Neural cell (in vitro differentiated cells): ENCODE data around the gene RLN3. TPM values are rescaled to one million over a fixed set of nuclear protein-coding genes. Genes with fewer than 3 reads are reported as not detected.

Experiments used
- H2AFZ ChIP-seq: fragments of 200-600, 300-800 bp; sonication (generic), shearing (Covaris generic); 2 replicates; pipeline ENCODE4 v1.6.0; 2014; ENCODE audit warnings: low read depth, mild to moderate bottlenecking, antibody characterized with exemption, low read length, moderate library complexity
- H3F3A ChIP-seq: fragments of 200-600 bp; shearing (Covaris generic); 2 replicates; pipeline ENCODE4 v1.6.1; 2016; ENCODE audit warnings: mild to moderate bottlenecking, moderate library complexity, mixed read lengths, antibody characterized with exemption, low read length; ENCODE audit not compliant: insufficient read depth, poor library complexity, severe bottlenecking
- H3K27ac ChIP-seq: fragments of 200-600, 300-800 bp; sonication (generic), shearing (Covaris generic); 2 replicates; pipeline ENCODE4 v1.5.1; 2014; ENCODE audit warnings: mild to moderate bottlenecking, low read length, moderate library complexity
- H3K27me3 ChIP-seq: fragments of 300-800, 200-600 bp; sonication (generic), shearing (Covaris generic); 2 replicates; pipeline ENCODE4 v1.6.0; 2014; ENCODE audit warnings: mild to moderate bottlenecking, low read depth, low read length, moderate library complexity; ENCODE audit not compliant: insufficient read depth
- H3K36me3 ChIP-seq: fragments of 300-800, 200-600 bp; sonication (generic), shearing (Covaris generic); 2 replicates; pipeline ENCODE4 v1.5.1; 2014; ENCODE audit warnings: mild to moderate bottlenecking, antibody characterized with exemption, low read length, moderate library complexity; ENCODE audit not compliant: insufficient read depth
- H3K4me2 ChIP-seq: fragments of 300-800, 200-600 bp; sonication (generic), shearing (Covaris generic); 2 replicates; pipeline ENCODE4 v1.6.0; 2014; ENCODE audit warnings: mild to moderate bottlenecking, low read length
- H3K4me3 ChIP-seq: fragments of 300-800, 200-600 bp; sonication (generic), shearing (Covaris generic); 2 replicates; pipeline ENCODE4 v1.5.1; 2014; ENCODE audit warnings: mild to moderate bottlenecking, low read length, moderate library complexity
- H3K79me2 ChIP-seq: fragments of 200-600 bp; shearing (Covaris generic); replicated peaks from 2 replicates; pipeline ENCODE4 v1.6.0; 2014; ENCODE audit warnings: mild to moderate bottlenecking, low read length, moderate library complexity; ENCODE audit not compliant: insufficient read depth
- H3K9ac ChIP-seq: fragments of 300-800, 200-600 bp; sonication (generic), shearing (Covaris generic); 2 replicates; pipeline ENCODE4 v1.6.1; 2016; ENCODE audit warnings: mild to moderate bottlenecking, low read length, mixed read lengths
- H3K9me2 ChIP-seq: fragments of 200-600 bp; shearing (Covaris generic); 2 replicates; pipeline ENCODE4 v1.6.1; 2016; ENCODE audit warnings: mild to moderate bottlenecking, low read length, mixed read lengths; ENCODE audit not compliant: insufficient read depth
- H3K9me3 ChIP-seq: fragments of 200-600, 300-800 bp; sonication (generic), shearing (Covaris generic); 2 replicates; pipeline ENCODE4 v1.6.1; 2016; ENCODE audit warnings: mild to moderate bottlenecking, mixed run types, low read length, moderate library complexity, mixed read lengths
- H4K20me1 ChIP-seq: fragments of 200-600 bp; shearing (Covaris generic); 2 replicates; pipeline ENCODE4 v1.6.1; 2016; ENCODE audit warnings: mild to moderate bottlenecking, mixed run types; ENCODE audit not compliant: insufficient read depth
- CTCF ChIP-seq: fragments of 450-650 bp; IDR thresholded peaks from 2 replicates; pipeline ENCODE4 v1.5.1; 2014; ENCODE audit warnings: antibody characterized with exemption, mild to moderate bottlenecking, moderate library complexity; ENCODE audit not compliant: poor library complexity, severe bottlenecking
- EP300 ChIP-seq: fragments of 450-650 bp; conservative IDR thresholded peaks from 2 replicates; pipeline ENCODE4 v1.6.1; 2014; ENCODE audit warnings: antibody characterized with exemption, mild to moderate bottlenecking, moderate library complexity; ENCODE audit not compliant: poor library complexity, severe bottlenecking
- EZH2 ChIP-seq: fragments of 200-600, 300-800 bp; shearing (Covaris generic), sonication (generic); IDR thresholded peaks from 2 replicates; pipeline ENCODE4 v1.6.1; 2014; ENCODE audit warnings: antibody characterized with exemption, low read length, borderline replicate concordance, mild to moderate bottlenecking; ENCODE audit not compliant: insufficient read depth, poor library complexity, severe bottlenecking
- MXI1 ChIP-seq: fragments of 450-650 bp; conservative IDR thresholded peaks from 2 replicates; pipeline ENCODE4 v1.6.1; 2014; ENCODE audit warnings: antibody characterized with exemption, mild to moderate bottlenecking; ENCODE audit not compliant: poor library complexity, severe bottlenecking
- POLR2AphosphoS5 ChIP-seq: IDR thresholded peaks from 2 replicates; pipeline ENCODE4 v1.6.1; 2012
- RAD21 ChIP-seq: fragments of 450-650 bp; conservative IDR thresholded peaks from 2 replicates; pipeline ENCODE4 v1.6.1; 2014; ENCODE audit warnings: antibody characterized with exemption, mild to moderate bottlenecking, moderate library complexity
- REST ChIP-seq: IDR thresholded peaks from 2 replicates; pipeline ENCODE4 v1.6.1; 2012; ENCODE audit warnings: borderline replicate concordance
- SMC3 ChIP-seq: fragments of 450-650 bp; conservative IDR thresholded peaks from 2 replicates; pipeline ENCODE4 v1.6.1; 2014; ENCODE audit warnings: antibody characterized with exemption, mild to moderate bottlenecking, moderate library complexity; ENCODE audit not compliant: poor library complexity
- TAF1 ChIP-seq: IDR thresholded peaks from 2 replicates; pipeline ENCODE4 v1.6.1; 2012; ENCODE audit warnings: low read depth
- polyA plus RNA-seq: library from polyadenylated mRNA; depleted of rRNA; stranded (reverse); fragments of >200 nt; gene quantifications from 2 replicates; pipeline ENCODE4 v1.2.3, GENCODE V29; 2014

RLN3 gene
- polyA plus RNA-seq, 1 donor from 2014 or later, result not detected

DNA sequence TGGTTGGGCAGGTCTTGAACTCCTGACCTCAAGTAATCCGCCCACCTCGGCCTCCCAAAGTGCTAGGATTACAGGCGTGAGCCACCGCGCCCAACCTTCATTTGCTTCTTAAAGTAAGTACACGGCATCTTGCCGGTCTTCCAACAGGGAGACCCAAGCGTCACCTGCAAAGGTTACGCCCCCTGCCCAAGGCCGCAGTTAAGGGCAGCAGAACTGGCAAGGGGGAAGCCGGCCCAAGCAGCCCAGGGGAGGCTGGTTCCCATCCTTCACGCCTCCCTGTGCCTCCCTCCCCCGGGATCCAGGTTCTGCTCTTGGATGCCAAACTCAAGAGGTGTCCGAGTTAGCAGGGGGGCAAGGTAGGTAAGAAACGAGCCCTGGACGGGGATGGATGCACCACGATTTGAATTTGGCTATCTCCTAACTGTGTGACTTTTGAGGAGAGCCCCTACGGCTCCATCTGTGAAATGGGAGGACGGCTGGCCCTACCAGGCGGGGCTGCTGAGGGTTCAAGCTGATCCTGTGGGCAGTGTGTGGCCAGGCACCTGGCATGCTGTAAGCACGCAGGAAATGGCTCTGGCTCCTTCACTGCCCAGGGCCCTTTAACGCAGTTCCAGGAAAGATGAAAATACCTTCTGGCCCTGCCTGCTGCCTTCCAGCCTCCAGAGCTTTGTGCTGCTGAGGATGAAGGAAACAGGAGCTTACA, 30.9 kb upstream of the RLN3 start:
- Histone ChIP-seq H2AFZ (no peak overlapping the region), H3K9ac (no peak overlapping the region), H3K4me2 (no peak overlapping the region), H3K9me3 (peaks cover 7% of the 10 kb centered on the region), H3K27me3 (no peaks in the 10 kb centered on the region), H3K27ac (no peak overlapping the region), H3K36me3 (no peaks in the 10 kb centered on the region), H3K79me2 (peaks cover 26% of the 10 kb centered on the region), H3K4me3 (no peak overlapping the region), H3K9me2 (no peaks in the 10 kb centered on the region), H3F3A (no peaks in the 10 kb centered on the region), H4K20me1 (no peaks in the 10 kb centered on the region)
- TF ChIP-seq POLR2AphosphoS5 (no peak), TAF1 (no peak), EZH2 (no peak), RAD21 (no peak), CTCF (no peak), REST (no peak), MXI1 (no peak), SMC3 (no peak), EP300 (no peak)

GRCh38 chr19:13997631-13997962, 30.4 kb upstream of the RLN3 start:
- H3K27ac ChIP-seq, result no peak overlapping the region
- H2AFZ ChIP-seq, result no peak overlapping the region
- no peak overlapping the region for H3K9ac ChIP-seq
- H3K36me3 ChIP-seq, result no peaks in the 10 kb centered on the region
- H3K9me3 ChIP-seq, result peaks cover 7% of the 10 kb centered on the region
- no peak overlapping the region for H3K4me3 ChIP-seq
- H3K4me2 ChIP-seq, result no peak overlapping the region
- no peaks in the 10 kb centered on the region for H3F3A ChIP-seq
- H3K9me2 ChIP-seq, result no peaks in the 10 kb centered on the region
- no peaks in the 10 kb centered on the region for H3K27me3 ChIP-seq
- H3K79me2 ChIP-seq, result peaks cover 26% of the 10 kb centered on the region
- no peaks in the 10 kb centered on the region for H4K20me1 ChIP-seq
- TF ChIP-seq SMC3, result no peak
- no peak for TF ChIP-seq MXI1
- TF ChIP-seq EZH2, result no peak
- TF ChIP-seq RAD21, result no peak
- no peak for TF ChIP-seq REST
- no peak for TF ChIP-seq CTCF
- no peak for TF ChIP-seq EP300
- no peak for TF ChIP-seq POLR2AphosphoS5
- TF ChIP-seq TAF1, result no peak
